ENCODE measurements around the gene IGF2R. TPM values are rescaled to one million over a fixed set of nuclear protein-coding genes. Genes with fewer than 3 reads are reported as not detected.
"Not testable (repeated sequence)": the region's sequence is repeated elsewhere in the genome, so short reads cannot be mapped to it uniquely, and the experiment has no call there.

Gene IGF2R
- total and polyA plus RNA-seq, 2 of the 13 experiments (the other 11 are each of a cell fraction or from before 2014, with no cell fraction given): 38.3 to 70.0 TPM

- peak; percentile 66; the same call in 1 of the 2 replicates for TF ChIP-seq ZNF710 (CRISPR knock-in tag; IDR thresholded peaks at IDR 0.05; ENCODE audit: borderline replicate concordance)
- TF ChIP-seq RFXAP (CRISPR knock-in tag; IDR thresholded peaks at IDR 0.05; ENCODE audit: borderline replicate concordance): peak; percentile 27; the same call in 1 of the 2 replicates
- TF ChIP-seq ZNF331 (CRISPR knock-in tag; IDR thresholded peaks at IDR 0.05): peak; percentile 46; the same call in 1 of the 2 replicates
- peak; percentile 56; the same call in 1 of the 2 replicates for TF ChIP-seq TFE3 (CRISPR knock-in tag; IDR thresholded peaks at IDR 0.05)
- 0 out of 2 replicates have a peak, but pooled peaks have one; percentile 45 for TF ChIP-seq TOE1 (CRISPR knock-in tag; IDR thresholded peaks at IDR 0.05)
- TF ChIP-seq FOXO1 (CRISPR knock-in tag; IDR thresholded peaks at IDR 0.05): 0 out of 2 replicates have a peak, but pooled peaks have one; percentile 53
- TF ChIP-seq ATF2 (CRISPR knock-in tag; IDR thresholded peaks at IDR 0.05): peak; percentile 91
- TF ChIP-seq HDAC2 (CRISPR knock-in tag; IDR thresholded peaks at IDR 0.05): peak; percentile 77
- TF ChIP-seq SKI (IDR thresholded peaks at IDR 0.05; ENCODE audit: partially characterized antibody): peak; percentile 63
- TF ChIP-seq CEBPG (CRISPR knock-in tag; IDR thresholded peaks at IDR 0.05): peak; percentile 65
- 0 out of 2 replicates have a peak, but pooled peaks have one; percentile 54 for TF ChIP-seq ZNF317 (CRISPR knock-in tag; IDR thresholded peaks at IDR 0.05)
- peak; percentile 66; the same call in 1 of the 2 replicates for TF ChIP-seq HNF4G (IDR thresholded peaks at IDR 0.05; ENCODE audit: borderline replicate concordance, low read depth, low read length)
- peak; percentile 50; the same call in 1 of the 2 replicates for TF ChIP-seq HNF4G (CRISPR knock-in tag; IDR thresholded peaks at IDR 0.05; ENCODE audit: borderline replicate concordance, low read depth)
- TF ChIP-seq IRF2 (CRISPR knock-in tag; IDR thresholded peaks at IDR 0.05): peak; percentile 61; the same call in 1 of the 2 replicates
- TF ChIP-seq AHDC1 (CRISPR knock-in tag; IDR thresholded peaks at IDR 0.05; ENCODE audit: borderline replicate concordance): peak; percentile 49; the same call in 1 of the 2 replicates
- peak; percentile 67 for TF ChIP-seq NCOA2 (CRISPR knock-in tag; IDR thresholded peaks at IDR 0.05)
- TF ChIP-seq NONO (IDR thresholded peaks at IDR 0.05): not testable (repeated sequence)
- peak; percentile 67; the same call in 1 of the 2 replicates for TF ChIP-seq NONO (CRISPR knock-in tag; conservative IDR thresholded peaks at IDR 0.05)
- peak; percentile 71 for TF ChIP-seq MEF2D (CRISPR knock-in tag; IDR thresholded peaks at IDR 0.05)
- TF ChIP-seq TARDBP (CRISPR knock-in tag; IDR thresholded peaks at IDR 0.05): peak; percentile 72; the same call in 1 of the 2 replicates
Measured at GRCh38 chr6:160125105-160125504, 156.2 kb downstream of the IGF2R start (continued).

All from HepG2 (cell line).